NCI-H2171 (cell line): ENCODE results near the gene IRAK2.
"Not testable (repeated sequence)": the region's sequence is repeated elsewhere in the genome, so short reads cannot be mapped to it uniquely, and the experiment has no call there.

Experiments
- DNase-seq: peaks from one replicate; lab custom pipeline; 2025; lab: John Stamatoyannopoulos, UW

Gene IRAK2

DNA sequence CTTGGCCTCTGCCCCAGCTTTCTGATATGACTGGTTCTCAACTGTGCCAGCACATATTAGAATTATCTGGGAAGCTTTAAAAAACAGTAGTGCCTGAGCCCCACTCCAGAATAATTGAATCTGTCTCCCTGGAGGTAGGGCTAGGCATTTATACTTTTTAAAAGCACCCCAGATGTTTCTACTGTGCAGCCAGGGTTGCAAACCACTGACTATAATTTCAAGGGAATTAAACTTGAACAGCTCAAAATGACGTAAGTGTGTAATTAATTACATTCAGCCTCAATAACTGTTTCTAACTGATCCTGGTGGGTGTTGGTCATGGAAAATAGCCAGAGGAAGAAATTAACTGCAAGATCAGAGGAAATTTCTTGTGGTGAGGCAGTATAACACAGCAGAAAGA lies 4.4 kb upstream of the IRAK2 start:
- DNase-seq, result no peak

DNA sequence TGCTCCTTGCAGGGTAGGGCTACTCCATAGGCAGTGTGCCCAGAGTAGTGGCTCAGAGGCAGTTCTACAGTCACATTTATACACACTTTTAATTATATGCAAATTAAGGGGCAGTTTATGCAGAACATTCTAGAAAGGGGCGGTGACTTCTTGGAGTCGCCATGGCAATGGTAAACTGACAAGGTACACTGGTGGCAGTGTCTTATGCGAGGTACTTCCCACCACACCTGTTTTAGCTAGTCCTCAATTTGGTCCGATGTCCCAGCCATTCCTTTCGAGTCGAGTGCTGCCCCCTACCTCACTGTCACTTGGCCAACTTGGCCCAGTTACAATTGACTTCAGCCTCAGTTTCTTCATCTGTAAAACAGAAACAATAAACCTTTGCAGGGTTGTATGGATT lies 3.8 kb upstream of the IRAK2 start:
- DNase-seq, result no peak

DNA sequence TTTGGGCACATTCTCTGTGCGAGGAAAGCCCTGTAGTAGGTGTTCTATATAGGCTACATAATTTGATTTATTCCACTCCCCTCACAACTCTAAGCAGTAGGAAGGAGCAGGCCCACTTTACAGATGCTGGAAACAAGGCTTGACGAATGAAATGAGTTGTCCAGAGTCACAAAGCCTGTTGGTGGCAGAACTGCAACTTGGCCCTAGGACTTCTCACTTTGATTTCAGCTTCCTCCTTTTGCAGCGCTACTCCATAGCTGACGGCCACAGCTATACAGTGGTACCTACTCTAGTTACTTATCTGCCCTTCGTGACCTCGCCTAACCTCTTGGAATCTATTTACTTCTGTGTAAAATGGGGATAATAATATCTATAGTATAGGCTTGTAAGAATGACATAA lies 2.5 kb upstream of the IRAK2 start:
- no peak for DNase-seq

DNA sequence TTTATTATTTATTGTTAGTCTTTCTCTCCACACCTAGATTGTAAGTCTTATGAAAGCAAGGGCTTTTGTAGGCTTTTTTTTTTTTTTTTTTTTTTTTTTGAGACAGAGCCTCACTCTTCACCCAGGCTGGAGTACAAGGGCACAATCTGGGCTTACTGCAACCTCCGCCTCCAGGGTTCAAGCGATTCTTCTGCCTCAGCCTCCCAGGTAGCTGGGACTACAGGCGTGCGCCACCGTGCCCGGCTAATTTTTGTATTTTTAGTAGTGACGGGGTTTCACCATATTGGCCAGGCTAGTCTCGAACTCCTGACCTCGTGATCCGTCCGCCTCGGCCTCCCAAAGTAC lies 546 bp upstream of the IRAK2 start:
- not testable (repeated sequence) for DNase-seq

DNA sequence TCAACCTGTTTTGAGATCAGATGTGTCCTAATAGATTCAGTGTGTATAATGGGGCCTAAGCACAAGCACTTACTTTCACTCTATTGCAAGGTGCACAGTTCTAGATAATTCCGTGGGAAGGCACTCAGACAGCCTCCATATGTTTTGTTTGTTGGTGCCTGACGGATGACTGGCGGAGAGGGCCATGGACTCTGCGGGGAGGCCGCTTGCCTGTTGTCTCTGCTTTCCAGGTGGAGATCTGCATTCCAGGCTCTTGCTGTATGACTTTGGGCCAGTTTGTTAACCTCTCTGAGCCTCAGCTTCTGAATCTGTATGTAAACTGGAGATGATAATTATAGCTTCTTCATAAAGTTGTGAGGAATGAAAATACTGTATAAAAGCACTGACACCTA lies 1.5 kb downstream of the IRAK2 start:
- DNase-seq, result no peak

DNA sequence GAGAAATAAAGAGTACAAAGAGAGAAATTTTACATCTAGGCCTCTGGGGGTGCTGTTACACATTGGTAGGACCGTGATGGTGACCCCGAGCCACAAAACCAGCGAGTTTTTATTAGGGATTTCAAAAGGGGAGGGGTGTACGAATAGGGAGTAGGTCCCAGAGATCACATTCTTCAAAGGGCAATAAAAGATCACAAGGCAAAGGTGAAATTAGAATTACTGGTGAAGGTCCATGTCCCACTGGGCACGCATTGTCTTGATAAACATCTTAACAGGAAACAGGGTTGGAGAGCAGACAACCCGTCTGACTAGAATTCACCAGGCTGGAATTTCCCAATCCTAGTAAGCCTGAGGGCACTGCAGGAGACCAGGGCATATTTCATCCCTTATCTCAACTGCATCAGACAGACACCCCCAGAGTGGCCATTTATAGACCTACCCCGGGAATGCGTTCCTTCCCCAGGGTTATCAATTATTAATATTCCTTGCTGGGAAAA lies 4.3 kb downstream of the IRAK2 start:
- DNase-seq, result no peak

DNA sequence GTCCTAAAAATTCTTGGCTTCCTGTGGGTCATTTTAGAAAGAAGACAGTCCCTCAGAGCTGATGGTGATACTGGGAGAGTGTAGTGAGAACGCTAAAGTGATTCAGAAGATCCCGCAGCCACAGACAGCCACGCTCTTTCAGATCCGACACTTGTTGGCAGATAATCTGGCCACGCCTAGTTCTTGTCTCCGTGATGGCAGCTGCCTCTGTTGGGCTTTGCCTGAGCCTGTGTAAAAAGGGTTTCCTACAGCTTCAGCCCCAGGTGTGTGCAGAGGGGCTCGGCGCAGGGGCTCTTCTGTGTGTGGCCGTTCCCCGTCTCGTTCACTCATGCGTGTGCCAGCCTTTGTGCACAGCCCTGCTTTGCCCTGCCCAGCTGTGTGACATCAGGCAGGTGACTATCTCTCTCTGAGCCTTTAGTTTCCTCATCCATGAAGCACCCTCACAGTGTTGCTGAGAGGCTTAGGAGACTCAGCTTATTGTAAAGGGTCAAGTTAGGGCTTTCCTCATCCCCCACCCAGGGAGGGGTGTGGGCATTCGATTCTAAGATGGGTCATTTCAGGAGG lies 6.3 kb downstream of the IRAK2 start:
- no peak for DNase-seq

DNA sequence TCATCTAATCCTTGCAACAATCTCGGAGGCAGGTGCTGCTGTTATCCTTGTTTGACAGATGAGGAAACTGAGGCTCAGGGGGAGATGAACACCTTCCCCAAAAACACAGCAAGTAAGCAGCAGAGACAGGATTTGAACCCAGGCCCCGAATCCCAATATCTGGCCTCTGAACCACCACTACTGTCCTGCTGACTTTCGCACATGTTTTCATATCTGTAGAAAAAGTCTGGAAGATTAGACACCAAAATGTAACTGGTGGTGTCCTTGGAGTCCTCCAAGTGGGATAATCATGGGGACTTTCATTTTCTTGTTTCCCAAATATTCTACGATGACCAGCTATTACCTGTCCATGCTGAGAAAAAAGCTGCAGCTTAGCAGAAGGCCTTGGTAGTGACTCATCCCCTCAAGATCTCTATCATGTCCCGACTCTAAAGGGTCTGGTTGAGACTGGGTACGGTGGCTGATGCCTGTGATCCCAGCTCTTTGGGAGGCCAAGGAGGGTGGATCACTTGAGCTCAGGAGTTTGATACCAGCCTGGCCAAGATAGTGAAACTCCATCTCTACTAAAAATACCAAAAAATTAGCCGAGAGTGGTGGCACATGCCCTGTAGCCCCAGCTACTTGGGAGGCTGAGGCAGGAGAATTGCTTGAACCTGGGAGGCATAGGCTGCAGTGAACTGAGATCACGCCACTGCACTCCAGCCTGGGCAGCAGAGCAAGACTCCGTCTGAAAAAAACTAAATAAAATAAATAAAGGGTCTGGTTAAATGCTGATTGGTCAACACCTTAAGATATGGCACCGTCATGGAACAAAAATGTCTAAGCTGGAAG lies 8.6 kb downstream of the IRAK2 start:
- DNase-seq, result no peak

DNA sequence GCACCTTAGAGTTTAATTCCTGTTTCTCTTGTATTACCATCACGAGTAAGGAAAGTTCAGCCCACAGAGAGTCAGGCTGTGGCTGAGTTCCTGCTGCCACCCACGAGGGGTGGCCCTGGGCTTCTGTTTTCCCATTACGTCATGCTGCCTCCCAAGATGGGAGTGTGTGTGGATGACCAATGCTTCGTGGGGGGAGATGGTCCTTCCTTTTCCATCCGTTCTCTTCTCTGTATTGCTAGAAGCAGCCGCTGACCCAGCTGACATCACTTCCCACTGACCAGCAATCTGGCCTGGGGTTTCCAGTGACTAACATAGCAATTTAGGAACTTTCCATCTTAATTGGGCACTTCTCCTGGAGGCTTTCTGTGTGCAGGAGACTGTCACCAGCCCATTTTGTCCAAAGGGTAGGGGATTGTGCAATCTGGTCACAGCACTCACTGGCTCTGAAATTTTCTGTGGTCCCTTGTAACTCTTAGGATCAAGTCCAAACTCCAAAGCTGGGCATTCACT lies 9.3 kb downstream of the IRAK2 start:
- DNase-seq, result no peak

DNA sequence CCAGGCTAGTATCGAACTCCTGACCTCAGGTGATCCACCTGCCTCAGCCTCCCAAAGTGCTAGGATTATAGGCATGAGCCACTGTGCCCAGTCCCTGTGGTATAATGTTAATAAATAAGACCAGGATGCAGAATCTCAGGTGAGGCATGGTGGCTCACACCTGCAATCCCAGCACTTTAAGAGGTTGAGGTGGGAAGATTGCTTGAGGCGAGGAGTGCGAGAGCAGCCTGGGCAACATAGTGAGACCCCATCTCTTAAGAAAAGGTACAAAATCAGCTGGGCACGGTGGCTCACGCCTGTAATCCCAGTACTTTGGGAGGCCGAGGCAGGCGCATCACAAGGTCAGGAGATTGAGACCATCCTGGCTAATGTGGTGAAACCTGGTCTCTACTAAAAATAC lies 10.6 kb downstream of the IRAK2 start:
- not testable (repeated sequence) for DNase-seq

DNA sequence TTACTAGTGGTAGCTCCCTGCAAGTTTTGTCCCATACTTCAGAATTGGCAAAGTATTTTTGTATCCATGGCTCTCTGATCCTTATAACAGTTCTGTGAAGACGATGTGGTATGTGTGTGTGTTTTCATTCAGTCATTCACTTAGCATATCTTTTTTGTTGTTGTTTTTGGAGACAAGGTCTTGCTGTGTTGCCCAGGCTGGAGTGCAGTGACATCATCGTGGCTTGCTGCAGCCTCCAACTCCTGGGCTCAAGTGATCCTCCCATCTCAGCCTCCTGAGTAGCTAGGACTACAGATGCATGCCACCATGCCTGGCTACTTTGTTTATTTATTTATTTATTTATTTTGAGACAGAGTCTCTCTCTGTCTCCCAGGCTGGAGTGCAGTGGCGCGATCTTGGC lies 11.4 kb downstream of the IRAK2 start:
- not testable (repeated sequence) for DNase-seq

DNA sequence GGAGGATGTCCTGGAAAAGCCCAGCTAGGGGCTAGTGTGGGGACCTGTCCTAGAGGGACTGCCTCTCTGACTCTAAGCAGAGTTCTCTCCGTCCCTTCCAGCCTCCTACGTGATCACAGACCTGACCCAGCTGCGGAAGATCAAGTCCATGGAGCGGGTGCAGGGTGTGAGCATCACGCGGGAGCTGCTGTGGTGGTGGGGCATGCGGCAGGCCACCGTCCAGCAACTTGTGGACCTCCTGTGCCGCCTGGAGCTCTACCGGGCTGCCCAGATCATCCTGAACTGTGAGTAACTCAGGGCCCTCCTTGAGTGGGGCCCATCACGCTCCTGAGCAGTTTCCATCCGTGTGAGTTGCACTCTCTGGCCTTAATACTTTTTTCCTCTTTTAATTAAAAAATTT lies 13.0 kb downstream of the IRAK2 start:
- no peak for DNase-seq

DNA sequence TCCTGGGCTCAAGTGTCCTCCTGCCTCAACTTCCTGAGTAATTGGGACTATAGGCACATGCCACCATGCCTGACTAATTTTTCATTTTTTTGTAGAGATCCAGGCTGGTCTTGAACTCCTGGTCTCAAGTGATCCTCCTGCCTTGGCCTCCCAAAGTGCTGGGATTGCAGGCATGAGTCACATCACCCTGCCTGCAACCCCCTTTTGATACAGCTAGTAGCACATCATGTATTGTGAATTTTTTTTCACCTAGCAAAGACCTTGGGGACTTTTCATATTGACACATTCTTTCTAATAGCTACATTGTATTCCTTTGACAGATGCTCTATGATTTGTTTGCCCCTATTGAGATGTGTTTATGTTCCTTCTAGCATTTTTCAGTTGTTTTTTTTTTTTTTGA lies 14.2 kb downstream of the IRAK2 start:
- no peak for DNase-seq

DNA sequence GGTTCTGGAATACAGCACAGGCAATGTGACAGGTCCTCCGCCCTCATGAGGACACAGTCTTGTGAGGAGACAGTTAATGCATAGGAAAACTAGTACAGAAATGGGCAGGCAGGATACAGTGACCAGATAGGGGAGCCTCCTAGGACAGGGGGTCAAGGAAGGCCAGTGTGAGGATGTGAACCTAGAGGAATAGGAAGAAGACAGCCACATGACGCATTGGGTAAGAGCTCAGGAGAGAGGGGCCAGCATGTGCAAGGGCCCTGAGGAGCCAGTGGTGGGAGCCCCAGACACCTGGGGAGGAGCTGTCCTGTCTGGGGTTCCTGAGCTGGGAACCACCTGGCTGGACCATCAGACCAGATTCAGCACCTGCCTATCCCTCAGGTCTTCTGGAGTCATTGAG lies 15.6 kb downstream of the IRAK2 start:
- DNase-seq, result no peak

DNA sequence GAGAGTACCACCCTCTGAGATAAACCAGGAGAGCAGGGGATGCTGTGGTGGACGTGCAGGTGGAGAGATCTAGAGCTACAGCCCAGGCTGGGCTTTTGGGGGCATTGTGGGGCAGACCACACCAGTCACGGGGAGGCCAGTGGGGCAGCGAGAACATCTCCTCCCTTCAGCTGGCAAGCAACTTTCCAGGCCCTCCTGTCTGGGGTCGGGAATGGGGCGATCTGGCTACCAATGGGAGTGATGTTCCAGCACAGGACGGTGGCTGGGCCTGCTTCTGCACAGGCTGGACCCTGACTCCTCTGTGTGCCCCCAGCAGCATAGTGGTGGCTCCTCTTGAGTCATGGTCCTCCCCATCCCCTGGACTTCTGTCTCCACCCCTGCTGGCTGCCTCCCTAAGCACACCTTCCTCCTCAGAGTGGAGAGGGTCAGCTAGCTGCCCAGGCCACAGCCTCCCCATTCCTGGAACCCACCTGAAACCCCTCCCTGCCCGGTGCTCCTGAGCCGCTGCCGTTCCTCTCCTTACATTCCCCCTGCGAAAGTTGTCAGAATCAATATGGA lies 16.1 kb downstream of the IRAK2 start:
- DNase-seq, result no peak

DNA sequence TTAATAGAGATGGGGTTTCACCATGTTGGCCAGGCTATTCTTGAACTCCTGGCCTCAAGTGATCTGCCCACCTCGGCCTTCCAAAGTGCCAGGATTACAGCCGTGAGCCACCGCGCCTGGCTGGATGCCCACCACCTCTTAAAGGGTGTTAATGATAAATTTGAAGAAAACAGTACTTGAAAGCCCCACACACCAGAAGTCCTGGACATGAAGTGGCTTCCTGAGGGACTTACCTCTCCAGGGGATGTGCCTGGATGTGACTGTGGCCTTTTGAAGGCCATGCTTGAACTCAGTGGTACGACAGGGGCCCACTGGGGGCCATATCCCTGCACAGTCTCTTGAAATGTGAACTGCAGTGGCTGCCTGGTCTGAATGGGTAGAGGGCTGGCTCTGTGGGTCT lies 18.2 kb downstream of the IRAK2 start:
- DNase-seq, result no peak

DNA sequence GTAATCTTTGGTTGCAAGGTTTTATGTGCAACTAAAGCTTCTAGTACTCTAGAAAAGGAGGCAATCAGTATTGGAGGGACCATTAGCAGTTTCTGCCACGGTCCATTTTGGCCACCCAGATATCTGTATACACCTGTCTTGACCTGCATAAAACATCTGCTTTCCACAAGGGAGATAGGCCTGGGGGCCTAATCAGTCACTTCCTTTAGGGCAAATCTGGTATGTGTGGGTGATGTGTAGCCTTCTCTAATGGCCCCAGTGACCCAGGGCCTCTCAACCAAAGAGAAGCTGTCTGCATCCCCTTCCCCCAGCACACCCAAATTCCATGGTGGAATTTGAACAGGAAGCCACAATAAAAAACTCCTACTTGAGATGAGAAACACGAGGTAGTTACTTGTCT lies 19.5 kb downstream of the IRAK2 start:
- DNase-seq, result no peak

DNA sequence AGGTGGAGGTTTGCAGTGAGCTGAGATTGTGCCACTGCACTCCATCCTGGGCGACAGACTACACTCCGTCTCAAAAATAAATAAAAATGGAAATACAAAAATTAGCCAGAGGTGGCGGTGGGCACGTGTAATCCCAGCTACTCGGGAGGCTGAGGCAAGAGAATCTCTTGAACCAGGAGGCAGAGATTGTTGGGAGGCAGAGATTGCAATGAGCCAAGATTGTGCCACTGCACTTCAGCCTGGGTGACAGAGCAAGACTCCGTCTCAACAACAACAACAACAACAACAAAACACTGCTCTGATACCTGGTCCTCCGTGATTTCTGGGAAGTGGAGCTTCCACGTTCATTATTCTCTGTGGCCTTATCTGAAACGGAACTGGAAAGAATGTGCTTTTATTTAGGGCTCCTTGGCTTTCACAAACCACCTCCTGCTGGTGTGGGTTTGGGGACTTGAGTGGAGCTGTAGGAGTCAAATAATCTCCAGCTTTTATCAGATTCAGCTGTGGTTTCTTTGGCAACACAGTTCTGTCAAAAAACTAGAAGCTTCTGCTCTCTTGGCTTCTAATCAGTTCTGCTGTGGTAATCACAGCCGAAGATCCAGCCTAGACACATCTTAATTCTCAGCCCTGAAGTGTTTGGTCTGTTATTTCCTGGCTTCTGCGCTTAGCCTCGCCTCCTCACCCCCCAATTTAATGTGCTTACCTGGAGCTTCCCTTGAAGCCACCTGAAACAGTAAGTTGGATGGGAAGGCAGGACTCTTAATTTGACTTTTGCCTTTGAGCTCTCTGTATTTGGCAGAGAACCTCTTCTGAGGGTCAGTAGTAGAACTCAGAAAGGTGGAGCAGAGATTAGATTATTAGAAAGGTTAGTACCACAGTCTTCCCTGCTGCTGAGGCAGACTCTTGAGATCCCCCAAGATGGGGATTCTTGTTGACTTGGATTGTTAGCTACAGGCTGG lies 21.4 kb downstream of the IRAK2 start:
- DNase-seq, result no peak

DNA sequence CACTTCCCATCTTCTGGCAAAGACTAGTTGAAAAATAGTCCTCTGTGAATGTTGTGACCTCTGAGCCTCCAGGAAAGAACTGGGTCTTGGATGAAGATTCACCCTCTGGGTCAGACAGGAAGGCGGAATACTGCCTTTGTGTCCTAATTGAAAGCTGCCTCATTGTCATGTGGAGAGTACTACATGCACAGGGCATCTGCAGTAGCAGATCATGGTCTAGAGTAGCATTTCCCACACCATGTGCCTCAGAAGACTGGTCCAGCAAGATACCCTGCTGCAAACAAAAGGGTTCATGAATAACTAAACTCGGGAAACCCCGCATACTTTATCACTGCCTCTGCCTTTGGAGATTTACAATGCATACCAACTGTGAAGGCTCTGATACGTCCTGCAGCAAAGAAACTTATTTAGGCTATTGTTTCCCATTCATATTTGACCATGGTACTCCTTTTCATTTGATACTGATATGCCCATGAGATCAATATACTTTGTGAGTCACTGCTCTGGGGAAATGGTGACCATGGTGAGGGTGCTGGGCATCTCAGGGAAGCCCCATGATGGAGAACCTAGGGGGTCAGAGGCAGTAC lies 22.7 kb downstream of the IRAK2 start:
- no peak for DNase-seq

DNA sequence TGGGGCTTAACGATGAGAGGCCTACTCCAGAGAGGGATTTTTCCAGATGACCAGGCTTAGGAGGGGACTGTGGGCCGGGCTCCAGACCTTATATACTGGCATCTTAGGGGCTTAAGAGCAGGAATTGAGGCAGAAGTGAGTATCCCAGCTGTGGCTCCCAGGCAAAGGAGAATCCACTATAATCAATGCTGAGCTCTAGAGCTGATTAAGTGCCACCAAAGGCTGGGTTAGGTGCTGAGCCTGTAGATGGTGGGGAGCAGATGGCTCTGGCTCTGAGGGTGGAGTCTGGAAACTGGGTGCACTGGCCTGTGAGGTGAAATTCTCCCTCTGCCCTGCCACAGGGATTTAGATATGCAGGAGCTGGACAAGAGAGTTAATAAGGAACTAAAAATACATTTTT lies 23.2 kb downstream of the IRAK2 start:
- DNase-seq, result no peak

DNA sequence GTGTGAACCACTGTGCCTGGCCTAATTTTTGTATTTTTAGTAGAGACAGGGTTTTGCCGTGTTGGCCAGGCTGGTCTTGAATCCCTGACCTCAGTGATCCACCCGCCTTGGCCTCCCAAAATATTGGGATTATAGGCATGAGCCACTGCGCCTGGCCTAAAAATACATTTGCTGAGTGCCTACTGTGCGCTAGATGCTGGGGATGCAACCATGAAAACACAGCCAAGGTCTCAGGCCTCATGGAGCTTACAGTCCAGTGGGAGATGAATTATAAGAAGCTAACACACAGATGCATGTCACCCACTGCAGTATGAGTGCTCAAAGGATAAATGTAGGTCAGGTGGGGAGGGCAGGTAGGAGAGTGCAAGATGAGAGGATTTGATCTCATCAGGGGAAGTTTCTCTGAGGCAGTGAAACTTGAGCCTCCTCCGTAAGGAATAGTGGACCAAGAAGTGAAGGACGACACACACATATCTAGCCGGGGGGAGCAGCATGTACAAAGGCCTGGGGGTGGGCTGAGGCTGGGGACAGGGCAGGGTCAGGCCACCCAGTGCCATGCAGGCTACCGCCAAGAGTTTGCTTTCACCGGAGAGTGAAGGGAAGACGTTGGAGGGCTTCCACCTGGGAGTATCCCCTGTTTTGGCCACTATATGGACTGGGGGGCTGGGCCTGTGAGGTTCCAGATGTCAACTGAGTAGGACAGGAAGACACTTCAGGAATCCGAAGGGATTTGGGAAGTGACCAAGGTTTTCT lies 24.3 kb downstream of the IRAK2 start:
- DNase-seq, result no peak
